Endometrial microvascular endothelial cells (primary cell): ENCODE data around the gene NCOA3. TPM values are rescaled to one million over a fixed set of nuclear protein-coding genes. Genes with fewer than 3 reads are reported as not detected.
"Not testable (repeated sequence)": the region's sequence is repeated elsewhere in the genome, so short reads cannot be mapped to it uniquely, and the experiment has no call there.

Experiments
- in situ Hi-C: cut with HindIII; loops from 2 replicates; pipeline ENCODE4 v1.10.0; 2017; ENCODE audit warnings: low sequenced_read_pairs, low pct_unique_long_range_greater_than_20kb; ENCODE audit errors: inconsistent ontology term
- total RNA-seq: library from RNA; depleted of rRNA; stranded (reverse); fragments of >200 nt; gene quantifications from one replicate; pipeline ENCODE4 v1.2.3, GENCODE V29; 2015; ENCODE audit errors: inconsistent ontology term

The NCOA3 gene
- total RNA-seq, 1 donor from 2014 or later: 19.0 TPM

GRCh38 chr20:47466704-47467459 is 34.8 kb upstream of the NCOA3 start:
- in situ Hi-C loops: no loop called here

GRCh38 chr20:47468290-47469050 is 33.2 kb upstream of the NCOA3 start:
- in situ Hi-C loops: no loop called here

GRCh38 chr20:47475419-47476044 is 26.2 kb upstream of the NCOA3 start:
- in situ Hi-C loops: no loop called here

GRCh38 chr20:47476452-47476851 is 25.2 kb upstream of the NCOA3 start:
- in situ Hi-C loops: no loop called here

GRCh38 chr20:47479093-47479492 is 22.6 kb upstream of the NCOA3 start:
- in situ Hi-C loops: no loop called here

- in situ Hi-C loops: no loop called here
These were observed 22.2 kb upstream of the NCOA3 start for GRCh38 chr20:47479506-47479905.

- in situ Hi-C loops: no loop called here
These were observed 21.4 kb upstream of the NCOA3 start for GRCh38 chr20:47480239-47480638.

- in situ Hi-C loops: no loop called here
These were observed 21.0 kb upstream of the NCOA3 start for GRCh38 chr20:47480705-47481104.

GRCh38 chr20:47481330-47482216 is 20.1 kb upstream of the NCOA3 start:
- in situ Hi-C loops: no loop called here

GRCh38 chr20:47482705-47483104 is 19.0 kb upstream of the NCOA3 start:
- in situ Hi-C loops: no loop called here

GRCh38 chr20:47484303-47484702 is 17.4 kb upstream of the NCOA3 start:
- in situ Hi-C loops: no loop called here

- in situ Hi-C loops: no loop called here
These were observed 14.3 kb upstream of the NCOA3 start for GRCh38 chr20:47487175-47487917.

GRCh38 chr20:47489448-47489872 is 12.2 kb upstream of the NCOA3 start:
- in situ Hi-C loops: no loop called here

- in situ Hi-C loops: no loop called here
These were observed 10.9 kb upstream of the NCOA3 start for GRCh38 chr20:47490795-47491194.

GRCh38 chr20:47492284-47492683 is 9.4 kb upstream of the NCOA3 start:
- in situ Hi-C loops: no loop called here

GRCh38 chr20:47493175-47493962 is 8.3 kb upstream of the NCOA3 start:
- in situ Hi-C loops: no loop called here

- in situ Hi-C loops: no loop called here
These were observed 7.8 kb upstream of the NCOA3 start for GRCh38 chr20:47493963-47494293.

GRCh38 chr20:47494606-47495005 is 7.1 kb upstream of the NCOA3 start:
- in situ Hi-C loops: not testable (repeated sequence)
